GM18498 (cell line): ENCODE results near the gene PPP1R3E.

Experiments
- ATAC-seq: cut with Tn5 transposase; IDR thresholded peaks from one replicate; pipeline ENCODE4 v1.9.1; 2021; ENCODE audit warnings: mild to moderate bottlenecking, moderate library complexity; ENCODE audit not compliant: unreplicated experiment

PPP1R3E gene

DNA sequence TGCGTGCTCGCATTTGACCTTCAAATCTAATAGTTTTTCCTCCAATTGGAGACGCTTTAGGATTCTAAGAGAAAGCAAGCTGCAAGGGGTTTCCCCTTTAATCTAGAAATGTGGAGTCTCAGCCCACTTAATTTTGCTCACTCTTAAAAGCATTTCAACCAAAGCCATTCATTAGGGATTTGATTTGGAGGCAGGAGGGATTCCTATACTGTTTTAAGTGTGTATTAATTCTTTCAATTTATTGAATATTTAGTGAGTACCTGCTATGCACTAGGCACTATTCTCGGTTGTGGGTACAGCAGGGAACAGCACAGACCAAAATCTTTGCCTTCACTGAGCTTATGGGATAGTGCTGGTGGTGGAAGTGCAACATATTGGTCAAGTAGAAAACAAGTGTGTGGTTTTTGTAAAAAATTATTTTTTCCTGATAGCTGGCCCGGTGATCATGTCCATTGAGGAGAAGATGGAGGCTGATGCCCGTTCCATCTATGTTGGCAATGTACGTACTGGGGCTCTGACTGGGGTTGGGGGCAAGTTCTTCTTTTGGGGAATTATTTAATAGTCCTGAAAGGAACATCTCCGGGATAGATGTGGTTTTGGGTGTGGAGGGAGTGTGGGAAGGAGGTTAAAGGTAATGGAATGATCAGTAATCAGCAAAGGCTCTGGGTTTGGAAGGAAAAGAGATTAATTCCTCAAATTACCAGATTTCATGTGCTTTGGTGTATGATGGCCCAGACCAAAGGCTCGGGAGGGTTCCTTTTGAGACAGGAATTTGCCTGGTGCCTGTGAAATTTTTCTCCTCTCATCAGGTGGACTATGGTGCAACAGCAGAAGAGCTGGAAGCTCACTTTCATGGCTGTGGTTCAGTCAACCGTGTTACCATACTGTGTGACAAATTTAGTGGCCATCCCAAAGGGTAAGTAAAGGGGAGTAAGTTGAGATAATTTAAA lies 20.2 kb upstream of the PPP1R3E start:
- no peak for ATAC-seq

DNA sequence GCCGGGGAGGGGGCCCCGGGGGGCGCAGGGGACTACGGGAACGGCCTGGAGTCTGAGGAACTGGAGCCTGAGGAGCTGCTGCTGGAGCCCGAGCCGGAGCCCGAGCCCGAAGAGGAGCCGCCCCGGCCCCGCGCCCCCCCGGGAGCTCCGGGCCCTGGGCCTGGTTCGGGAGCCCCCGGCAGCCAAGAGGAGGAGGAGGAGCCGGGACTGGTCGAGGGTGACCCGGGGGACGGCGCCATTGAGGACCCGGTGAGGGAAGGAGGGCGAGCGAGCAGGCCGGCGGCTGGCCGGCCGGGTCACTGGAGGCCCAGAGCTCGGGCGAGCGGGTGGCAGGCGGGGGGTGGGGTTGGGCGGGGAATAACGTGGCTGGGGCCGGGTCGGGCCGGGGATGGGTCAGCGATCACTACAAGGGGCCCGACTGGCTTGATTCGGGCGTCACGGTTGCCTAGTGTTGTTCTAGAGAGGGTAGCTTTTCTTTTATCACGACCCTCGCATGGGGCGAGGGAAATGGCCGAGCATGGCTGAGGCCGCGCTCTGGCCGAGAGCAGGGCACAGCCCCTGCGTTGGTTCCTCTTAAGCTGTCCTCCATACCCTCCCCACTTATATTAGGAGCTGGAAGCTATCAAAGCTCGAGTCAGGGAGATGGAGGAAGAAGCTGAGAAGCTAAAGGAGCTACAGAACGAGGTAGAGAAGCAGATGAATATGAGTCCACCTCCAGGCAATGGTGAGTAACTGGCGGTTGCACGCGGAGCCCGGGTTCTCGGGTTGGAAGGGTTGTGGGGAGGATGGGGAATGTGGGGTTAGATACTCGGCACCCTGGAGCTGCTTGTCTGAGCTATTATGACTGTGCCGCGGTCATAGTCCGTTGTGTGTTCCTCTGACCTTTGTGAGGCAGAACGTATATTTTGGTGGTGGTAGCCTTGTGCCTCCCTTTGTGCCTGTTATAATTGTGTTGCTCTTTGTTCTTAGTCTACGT lies 19.2 kb upstream of the PPP1R3E start:
- peak; percentile 15 for ATAC-seq

DNA sequence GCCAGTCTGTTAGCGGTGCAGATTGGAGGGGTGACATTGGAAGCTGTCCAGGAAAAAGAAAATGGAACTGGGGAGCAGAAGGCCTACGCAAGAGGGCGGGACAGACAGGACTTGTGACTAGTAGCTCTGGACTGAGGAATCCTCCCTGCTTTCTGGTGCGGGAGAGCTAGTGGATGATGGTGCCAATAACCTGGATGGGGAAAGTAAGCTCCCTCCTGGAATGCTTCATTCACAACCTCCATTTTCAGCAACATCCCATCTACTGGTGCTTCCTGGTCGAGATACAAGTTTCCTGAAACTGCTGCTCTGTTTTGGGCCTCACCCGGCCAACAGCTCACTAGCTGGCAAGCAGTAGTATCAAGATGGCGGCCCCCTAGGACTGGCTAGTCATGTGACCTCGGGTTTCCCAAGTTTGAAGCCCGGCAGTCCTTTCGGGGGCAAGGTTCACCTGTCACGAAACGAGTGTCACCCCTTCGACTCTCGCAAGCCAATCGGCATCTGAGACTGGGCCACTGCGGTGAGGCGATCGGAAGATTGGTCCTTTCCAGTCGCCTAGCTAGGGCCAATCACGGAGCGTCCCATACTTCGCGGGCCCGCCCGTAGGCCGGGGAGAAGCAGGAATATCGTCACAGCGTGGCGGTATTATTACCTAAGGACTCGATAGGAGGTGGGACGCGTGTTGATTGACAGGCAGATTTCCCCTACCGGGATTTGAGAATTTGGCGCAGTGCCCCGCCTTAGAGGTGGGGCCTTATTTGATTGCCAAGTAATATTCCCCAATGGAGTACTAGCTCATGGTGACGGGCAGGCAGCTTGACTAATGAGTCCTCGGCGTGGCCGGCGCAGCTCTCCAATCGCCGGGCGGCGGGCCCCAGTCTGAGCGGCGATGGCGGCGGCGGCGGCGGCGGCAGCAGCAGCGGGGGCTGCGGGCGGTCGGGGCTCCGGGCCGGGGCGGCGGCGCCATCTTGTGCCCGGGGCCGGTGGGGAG lies 18.2 kb upstream of the PPP1R3E start, which contains the start of gene PABPN1:
PABPN1 (plus strand) TSS at position 874 of the 988 bp plus-strand sequence; CDS start at position 887, 13 bp downstream.
- peak; percentile 91 for ATAC-seq

DNA sequence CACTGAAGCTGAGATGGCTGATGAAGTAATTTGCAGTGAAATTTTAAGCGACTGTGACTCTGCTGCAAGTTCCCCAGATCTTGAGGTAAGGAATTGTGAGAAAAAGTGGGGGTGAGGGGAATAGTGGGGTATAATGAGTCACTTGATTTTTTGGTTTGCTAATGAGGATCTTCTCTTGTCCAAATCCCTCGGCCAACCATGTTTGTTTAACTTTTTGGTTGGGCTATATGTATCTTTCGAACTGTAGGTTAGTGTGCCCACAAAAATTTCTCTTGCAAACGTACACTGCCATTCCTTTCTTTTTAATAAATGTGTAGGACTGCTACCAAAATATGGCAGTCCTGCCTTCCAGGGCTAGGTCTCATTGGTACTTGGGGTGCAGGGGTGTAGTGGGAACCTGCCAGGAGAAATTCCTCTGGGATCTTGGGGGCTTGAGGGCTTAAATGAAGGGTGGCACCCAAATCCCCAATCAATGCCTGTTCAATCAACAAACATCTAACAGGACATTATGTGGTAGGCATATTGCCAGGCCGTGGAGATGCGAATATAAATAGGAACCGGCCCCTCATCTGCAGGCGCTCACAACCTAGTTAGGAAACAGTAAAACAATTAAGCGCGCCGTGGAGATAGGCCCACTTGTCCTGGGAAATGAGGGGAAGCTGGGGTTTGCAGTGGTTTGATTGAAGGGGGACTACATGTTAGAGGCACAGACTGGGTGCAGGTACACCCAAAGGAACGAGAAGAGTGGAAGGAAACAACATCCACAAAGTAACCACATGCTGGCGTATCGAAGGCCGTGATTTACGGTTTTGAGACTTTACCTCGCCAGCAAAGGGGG lies 17.3 kb upstream of the PPP1R3E start:
- no peak for ATAC-seq

DNA sequence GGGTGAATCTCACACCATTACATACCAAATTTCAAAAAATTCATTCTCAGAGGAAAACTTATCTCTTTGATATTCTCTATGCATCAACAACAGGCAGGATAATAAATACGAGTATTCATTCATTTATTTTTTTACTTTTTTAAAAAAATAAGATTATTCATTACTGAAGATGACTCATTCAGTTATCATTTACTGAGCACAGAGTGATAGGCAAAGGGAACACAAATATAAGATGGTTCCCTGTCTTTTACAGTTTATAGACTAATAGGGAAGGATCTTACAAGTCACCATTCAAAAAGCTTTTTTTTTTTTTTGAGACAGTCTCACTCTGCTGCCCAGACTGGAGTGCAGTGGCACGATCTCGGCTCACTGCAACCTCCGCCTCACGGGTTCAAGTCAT lies 13.6 kb upstream of the PPP1R3E start:
- no peak for ATAC-seq

DNA sequence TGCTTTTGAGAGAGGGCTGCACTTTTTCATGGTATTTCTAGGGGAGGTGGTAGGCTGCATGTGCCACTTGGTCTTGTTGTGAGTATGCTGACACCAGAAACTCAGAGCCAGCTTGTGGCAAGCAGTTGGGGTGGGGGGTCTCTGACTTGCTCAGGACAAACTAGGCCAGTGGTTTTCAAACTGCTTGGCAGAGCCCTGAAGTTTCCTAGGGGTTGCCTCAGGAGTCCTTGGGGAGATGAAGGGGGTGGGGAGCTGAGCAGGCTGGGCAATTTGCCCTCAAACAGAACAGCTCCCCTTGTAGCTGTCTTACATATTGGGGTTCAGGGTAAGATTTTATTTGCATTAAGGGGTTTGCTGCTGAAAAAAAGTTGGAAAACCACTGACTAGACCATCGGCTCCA lies 7.9 kb upstream of the PPP1R3E start:
- no peak for ATAC-seq

DNA sequence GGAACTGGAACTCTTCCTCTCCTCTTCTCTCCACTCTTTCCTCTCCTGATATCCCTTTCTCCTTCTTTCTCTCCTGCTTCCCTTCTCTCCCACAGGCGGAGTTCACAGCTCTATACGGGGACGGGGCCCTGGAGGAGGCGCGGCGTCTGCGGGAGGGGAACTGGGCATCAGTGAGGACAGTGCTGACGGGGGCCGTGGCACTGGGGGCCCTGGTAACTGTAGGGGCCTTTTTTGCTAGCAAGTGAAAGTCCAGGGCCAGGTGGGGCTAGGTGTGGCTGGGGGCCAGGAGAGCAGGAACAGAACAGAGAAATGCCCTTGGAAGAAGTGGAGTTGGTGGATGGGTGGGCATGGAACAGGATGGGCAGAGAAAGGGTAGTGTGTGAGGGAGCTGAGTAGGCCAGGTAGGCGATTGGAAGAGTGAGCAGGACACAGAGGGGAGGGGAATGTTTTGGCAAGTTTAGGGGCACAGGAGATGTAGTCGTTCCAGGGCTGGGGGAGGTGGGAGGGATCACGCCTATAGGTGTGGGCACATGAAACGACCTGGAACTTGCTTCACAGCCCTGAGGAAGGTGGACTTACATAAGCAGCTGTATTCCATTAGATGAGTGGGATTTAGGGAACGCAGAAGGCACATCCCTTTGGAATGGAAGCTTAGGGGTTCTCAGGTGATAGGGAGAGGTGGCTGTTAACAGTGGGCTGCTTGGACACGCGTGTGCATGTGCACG lies 6.2 kb upstream of the PPP1R3E start:
- ATAC-seq, result no peak

DNA sequence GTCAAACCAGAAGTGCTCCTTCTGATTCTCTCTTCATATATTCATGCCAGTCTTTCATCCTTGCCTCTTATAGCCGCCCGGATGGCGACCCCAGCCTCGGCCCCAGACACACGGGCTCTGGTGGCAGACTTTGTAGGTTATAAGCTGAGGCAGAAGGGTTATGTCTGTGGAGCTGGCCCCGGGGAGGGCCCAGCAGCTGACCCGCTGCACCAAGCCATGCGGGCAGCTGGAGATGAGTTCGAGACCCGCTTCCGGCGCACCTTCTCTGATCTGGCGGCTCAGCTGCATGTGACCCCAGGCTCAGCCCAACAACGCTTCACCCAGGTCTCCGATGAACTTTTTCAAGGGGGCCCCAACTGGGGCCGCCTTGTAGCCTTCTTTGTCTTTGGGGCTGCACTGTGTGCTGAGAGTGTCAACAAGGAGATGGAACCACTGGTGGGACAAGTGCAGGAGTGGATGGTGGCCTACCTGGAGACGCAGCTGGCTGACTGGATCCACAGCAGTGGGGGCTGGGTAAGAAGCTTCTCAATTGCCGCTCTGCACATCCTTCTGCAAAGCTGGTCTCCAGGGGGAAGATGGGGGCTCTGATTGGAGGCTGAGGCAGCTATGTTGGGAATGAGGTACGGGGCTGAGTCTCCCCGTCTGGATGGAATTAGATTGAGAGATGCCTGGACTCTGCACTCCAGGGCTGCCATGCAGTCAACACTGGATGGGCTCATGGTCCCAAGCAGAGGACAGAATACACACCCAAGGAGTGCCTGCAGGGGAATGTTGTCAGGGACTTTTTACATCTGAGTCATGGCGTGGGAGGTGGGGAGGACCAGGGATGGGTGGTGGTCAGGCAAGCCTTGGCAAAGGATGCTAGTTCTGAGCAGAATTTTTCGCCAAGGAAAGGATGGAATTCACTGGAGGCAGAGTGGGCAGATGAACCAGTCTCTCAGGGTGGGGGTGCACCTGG lies 5.3 kb upstream of the PPP1R3E start:
- no peak for ATAC-seq

DNA sequence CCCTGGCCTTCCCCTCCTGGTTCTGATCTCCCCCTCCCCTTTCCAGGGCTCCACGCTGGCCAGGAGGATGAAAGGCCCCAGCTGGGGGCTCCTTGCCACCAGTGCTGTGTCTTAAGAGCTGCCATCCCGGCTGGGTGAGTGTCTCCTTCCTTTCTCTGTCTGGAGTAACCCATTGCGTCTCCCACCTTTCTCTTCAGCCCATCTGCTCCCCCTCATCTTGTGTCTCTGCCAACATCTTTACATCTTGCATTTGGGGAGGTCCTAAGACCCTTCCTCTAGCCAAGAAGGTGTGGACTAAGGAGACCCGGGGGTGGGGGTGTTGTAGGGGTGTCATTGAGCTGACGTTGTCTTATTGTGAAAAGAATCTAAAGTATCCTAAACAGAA lies 4.5 kb upstream of the PPP1R3E start:
- ATAC-seq, result no peak

DNA sequence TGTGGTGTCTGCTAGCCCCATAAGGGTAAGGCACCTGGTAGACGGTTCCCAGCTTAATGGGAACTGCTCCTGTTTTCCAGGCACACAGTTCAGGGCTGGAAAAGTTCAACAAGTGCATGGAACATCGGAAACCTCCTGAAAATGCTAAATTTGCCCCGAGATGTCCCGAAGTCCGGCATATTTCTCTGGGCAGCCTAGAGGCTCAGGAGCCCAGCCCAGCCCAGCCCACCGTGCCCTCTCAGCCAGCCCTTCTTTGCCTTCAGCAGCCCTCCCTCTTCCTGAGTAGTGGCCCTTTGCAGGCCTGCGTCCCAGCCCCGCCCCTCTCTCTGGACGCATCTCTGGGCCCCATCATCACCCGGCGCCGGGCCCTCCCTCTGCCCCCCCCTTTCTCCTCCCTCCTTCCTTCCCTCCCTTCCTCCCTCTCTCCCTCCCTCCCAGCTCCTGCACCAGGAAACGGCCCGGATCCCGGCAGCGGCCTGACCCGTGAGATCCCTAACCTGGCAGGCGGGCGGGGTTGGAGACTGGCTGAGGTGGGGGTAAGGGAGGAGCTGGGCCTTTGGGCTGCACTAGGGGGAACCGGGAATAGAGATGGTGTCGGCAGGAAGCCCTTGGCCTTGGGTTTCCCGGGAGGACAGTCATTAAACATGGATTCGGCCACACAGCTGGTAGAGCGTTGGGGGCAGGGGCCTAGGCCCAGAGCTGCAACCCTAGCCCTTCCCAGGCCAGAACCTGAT lies 3.9 kb upstream of the PPP1R3E start, which contains the start of gene BCL2L2:
BCL2L2 (plus strand) TSS at position 422 of the 734 bp plus-strand sequence. CDS start 935 bp downstream, outside the sequence.
- no peak for ATAC-seq

DNA sequence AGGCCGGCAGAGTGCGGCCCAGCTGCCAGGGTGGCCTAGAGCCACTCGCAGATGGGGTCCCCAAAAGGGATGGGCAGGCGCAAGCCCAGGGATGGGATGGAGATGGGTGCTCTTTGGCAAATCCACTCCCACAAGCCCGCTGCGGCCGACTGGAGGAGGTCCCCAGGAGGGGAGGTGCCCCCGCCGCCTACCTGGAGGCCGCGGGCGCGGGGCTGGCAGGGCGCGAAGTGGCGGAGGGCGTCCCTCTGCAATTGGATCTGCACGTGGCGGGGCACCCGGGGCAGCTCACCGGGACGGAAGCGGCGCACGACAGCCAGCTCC lies 730 bp downstream of the PPP1R3E start:
- ATAC-seq, result peak; percentile 22

DNA sequence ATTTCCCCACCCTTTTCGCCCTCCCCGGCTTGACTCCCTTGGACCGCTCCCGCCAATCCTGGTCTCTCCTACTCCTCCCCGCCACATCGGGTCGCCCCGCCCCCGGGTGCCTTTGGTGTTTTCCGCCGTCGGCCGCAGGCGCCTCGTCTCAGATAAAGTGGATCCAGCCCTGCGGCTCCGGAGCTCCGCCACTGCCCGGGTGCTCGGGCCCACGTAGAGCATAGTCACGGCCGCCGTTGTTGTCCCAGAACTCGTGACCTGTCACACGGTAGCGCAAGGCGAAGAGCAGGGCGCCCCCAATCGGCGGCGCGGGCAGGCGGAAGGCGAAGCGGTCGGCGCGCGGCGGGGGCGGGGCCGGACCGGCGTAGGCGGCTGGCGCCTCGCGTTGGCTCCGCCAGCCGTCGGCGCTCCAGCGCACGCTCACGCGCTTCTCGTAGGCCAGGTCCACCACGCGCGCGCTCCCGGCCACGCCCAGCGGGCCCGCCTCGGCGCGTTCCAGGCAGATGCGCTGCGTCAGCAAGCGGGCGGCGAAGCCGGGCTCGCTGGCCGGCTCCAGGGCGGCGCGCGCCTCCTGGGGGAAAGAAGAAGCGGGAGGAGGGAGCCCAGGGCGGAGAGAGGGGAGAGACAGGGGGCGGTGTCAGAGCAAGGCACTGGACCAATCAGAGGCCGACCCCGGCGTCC lies 1.2 kb downstream of the PPP1R3E start:
- ATAC-seq, result peak; percentile 79

DNA sequence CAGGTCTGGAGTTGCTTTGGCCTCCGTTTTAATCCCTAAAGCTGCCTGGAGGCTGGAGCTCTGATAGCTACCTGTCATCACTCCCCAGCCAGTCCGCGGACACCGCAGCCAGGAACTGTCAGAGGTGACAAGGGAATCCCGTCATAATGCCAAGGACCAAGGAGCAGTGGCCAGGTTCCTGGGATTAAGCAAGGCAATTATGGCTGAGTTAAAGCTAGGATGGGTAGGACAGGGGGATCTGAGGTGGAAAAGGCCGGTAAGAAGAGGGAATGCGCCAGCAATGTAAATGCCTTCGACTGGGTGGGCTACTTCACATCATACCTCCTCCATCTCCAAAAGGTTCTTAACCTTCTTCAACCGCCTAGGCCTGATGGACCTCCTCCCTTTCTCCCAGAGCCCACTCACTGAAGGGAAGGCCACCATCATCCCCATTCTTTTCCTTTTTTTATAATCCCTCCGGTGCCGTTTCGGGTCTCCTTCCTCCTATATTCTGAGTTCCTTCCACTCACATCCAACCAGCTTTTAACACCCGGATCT lies 1.9 kb downstream of the PPP1R3E start:
- no peak for ATAC-seq

DNA sequence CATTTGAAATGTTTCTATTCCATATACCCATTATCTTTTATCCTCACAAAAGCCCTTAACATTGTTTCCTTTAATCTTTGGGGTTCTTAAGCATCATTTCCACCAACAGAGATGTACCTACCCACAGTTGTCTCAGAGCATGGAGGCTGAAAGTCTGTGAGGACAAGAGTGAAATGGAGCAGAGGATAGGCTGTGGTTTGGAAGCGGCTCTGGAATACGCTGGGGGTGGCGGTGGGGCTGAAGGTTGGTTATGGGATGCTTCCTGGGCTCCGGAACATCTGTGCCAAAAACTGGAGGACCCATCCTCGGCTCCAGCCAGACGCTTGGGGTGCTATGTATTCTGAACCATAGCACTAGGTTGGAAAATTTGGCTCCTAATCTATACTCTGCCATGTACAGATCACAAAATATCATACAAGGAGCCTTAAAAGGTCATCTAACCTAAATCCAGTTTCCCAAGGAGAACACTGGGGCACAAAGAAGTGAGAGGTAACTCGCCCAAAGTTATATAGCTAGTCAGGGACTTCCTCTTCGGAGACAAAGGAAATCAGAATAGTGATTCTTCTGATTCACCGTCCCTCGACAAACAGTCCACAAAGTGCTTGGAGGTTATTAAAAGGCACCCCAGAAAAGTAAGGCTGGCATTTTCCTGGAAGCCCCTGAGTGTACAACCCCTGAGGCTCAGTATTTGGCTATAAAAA lies 2.5 kb downstream of the PPP1R3E start:
- ATAC-seq, result no peak

DNA sequence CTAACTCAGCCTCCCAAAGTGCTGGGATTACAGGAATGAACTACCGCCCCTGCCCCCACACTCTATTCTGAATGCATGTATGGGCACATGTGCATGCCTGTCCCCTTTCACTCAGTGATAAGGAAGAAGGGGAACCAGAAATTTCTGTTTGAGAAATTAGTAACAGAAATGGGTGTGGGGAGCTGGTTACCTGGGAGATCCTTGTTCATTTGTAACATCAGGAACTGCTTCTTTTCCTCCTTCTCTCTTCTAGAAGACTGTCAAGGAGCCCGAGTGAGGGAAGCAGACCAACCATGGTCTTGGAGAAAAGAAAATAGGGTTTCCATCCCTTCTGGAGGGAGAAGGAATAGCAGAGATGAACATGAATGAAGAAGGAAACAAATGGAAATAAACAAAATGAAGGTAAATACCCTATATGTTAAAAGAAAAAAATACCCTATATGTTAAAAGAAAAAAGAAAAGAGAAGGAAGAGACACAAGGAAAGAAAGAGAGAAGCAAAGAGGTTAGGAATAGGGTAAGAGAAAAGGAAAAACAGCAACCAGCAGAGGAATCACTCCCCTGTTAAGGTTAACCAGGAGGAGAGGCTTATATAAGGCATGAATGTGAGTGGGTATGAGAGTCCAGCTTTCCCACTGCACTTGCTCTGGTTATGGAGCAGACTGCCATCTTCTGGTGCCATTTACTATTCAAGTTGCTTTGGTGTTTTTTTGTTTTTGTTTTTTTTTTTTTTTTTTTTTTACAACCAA lies 3.3 kb downstream of the PPP1R3E start:
- ATAC-seq, result no peak
